Lower leg skin (tissue), 4 donors: Measurements from ENCODE around the gene PAK2. TPM values are rescaled to one million over a fixed set of nuclear protein-coding genes. Genes with fewer than 3 reads are reported as not detected.

Experiments
- DNase-seq, 2 donors: peaks; one replicate each; pipeline ENCODE4 v3.0.0-alpha.2; 2019; ENCODE audit warnings: low spot score in 2 of 2
- H3K4me3 ChIP-seq: fragments of 200-600 bp; sonication (generic); 2 replicates; pipeline ENCODE4 v1.5.1; 2017; ENCODE audit warnings: mild to moderate bottlenecking, low read depth; ENCODE audit not compliant: poor library complexity, severe bottlenecking
- POLR2A ChIP-seq, 2 donors: fragments of 450-650 bp; IDR thresholded peaks; one replicate each; pipeline ENCODE4 v1.6.1; 2016 to 2017; ENCODE audit warnings: antibody characterized with exemption in 2 of 2, mild to moderate bottlenecking in 1 of 2, moderate library complexity in 1 of 2
- WGBS, 2 donors: methylation state at CpG; one replicate each; pipeline ENCODE4 v1.1.5; 2018; 5-methylcytosine and 5-hydroxymethylcytosine counted together
- intact Hi-C: fragments of 100-400 bp; cut with DNase I; formaldehyde crosslinking; loops from one replicate; pipeline ENCODE4 v1.15.0; 2023; ENCODE audit warnings: low total_unique reads
- total RNA-seq, 4 donors: library from RNA; depleted of rRNA; stranded (reverse); fragments of >200 nt; gene quantifications; one replicate each; pipeline ENCODE4 v1.1.0, GENCODE V29; 2016
- TF ChIP-seq, protein P1 (sequence below), 3 donors: fragments of 450-650 bp; IDR thresholded peaks; one replicate each; pipeline ENCODE4 v1.5.1; 2016; ENCODE audit warnings: antibody characterized with exemption in 3 of 3, mild to moderate bottlenecking in 3 of 3, moderate library complexity in 2 of 3

Gene PAK2
- total RNA-seq, 4 donors from 2014 or later = 25.3 to 39.0 (median 32.8) TPM

DNA sequence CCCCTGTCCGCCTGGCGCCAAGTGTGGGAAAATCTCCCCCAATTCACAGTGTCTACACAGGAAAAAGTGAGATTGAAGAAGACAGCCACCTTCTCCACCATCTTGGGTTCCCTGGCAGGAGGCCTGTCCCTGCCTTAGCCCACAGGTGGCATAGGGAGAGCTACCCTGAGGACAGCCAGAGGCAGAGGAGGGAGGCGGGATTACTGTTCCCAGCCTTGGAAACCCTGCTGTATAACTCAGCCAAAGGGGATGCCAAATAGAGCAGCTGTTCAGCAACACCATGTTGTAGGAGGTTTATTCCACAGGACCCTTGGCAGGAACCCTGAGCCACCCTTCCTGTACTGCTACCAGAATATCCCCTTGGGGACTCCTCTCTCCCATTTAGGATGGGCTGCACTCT is 54.8 kb downstream of the PAK2 start:
- no peak for TF ChIP-seq POLR2A (IDR thresholded peaks at IDR 0.05)
- TF ChIP-seq, protein P1, sequence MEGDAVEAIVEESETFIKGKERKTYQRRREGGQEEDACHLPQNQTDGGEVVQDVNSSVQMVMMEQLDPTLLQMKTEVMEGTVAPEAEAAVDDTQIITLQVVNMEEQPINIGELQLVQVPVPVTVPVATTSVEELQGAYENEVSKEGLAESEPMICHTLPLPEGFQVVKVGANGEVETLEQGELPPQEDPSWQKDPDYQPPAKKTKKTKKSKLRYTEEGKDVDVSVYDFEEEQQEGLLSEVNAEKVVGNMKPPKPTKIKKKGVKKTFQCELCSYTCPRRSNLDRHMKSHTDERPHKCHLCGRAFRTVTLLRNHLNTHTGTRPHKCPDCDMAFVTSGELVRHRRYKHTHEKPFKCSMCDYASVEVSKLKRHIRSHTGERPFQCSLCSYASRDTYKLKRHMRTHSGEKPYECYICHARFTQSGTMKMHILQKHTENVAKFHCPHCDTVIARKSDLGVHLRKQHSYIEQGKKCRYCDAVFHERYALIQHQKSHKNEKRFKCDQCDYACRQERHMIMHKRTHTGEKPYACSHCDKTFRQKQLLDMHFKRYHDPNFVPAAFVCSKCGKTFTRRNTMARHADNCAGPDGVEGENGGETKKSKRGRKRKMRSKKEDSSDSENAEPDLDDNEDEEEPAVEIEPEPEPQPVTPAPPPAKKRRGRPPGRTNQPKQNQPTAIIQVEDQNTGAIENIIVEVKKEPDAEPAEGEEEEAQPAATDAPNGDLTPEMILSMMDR (IDR thresholded peaks at IDR 0.05) = no peak
- 86 to 90% methylated on average over 3 of the region's 3 CpGs for WGBS, 2 donors
- intact Hi-C loops = no loop called here
- no peak for DNase-seq
- H3K4me3 ChIP-seq = no peak overlapping the region

DNA sequence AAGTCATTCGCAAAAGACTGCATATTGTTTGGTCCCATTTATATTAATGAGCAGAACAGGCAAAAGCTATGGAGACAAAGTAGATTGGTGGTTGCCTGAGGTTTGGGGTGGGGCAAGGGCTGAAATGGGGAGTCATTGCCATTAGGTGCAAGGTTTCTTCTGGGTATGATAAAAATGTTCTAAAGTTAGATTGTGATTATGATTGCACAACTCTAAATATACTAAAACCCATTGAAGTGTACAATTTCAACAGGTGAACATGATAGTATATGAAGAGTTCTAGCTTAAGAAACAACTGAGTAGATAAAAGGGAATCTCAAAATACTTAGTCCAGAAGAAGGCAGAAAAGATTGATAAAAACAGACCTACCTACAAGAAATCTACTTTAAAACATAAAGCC is 56.7 kb downstream of the PAK2 start:
- TF ChIP-seq POLR2A (IDR thresholded peaks at IDR 0.05) = no peak
- TF ChIP-seq, protein P1 (IDR thresholded peaks at IDR 0.05) = no peak
- WGBS, 2 donors = 100% methylated on average over 1 of the region's 1 CpG
- intact Hi-C loops = no loop called here
- H3K4me3 ChIP-seq = no peak overlapping the region
- no peak for DNase-seq

DNA sequence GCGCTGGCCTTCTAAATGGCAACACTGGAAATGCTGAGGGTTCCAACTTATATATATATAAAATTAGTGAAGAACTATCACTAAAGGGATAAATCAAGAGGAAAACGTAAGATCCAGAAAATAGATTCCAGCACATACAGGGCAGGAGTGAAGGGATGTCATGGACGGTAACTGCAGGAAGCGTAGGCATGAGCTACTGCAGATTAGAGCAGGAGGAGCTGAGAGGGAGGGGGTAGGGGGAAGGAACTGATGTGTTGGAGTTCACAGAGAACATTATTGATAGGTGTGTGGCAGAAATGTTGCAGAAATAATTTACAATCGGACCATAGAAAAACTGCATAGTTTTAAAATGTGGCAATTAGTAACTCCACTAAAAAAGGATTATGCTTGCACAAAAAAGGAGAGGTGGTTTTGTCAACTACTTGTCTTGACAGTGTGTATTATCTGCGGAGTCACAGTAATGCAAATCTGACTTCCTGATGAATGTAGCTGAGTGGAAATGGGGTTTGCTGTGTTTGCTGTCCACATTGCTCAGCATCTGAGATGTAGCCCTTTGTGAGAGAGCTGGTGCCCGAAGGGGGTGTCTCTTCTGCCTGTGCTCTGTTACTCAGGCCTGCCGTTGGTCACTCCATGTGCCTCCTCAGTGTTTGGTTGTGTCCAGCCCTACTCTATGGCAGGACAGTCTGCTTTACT is 61.2 kb downstream of the PAK2 start:
- no peak for TF ChIP-seq POLR2A (IDR thresholded peaks at IDR 0.05)
- TF ChIP-seq, protein P1 (IDR thresholded peaks at IDR 0.05) = no peak
- 94 to 96% methylated on average over 8 of the region's 8 CpGs for WGBS, 2 donors
- H3K4me3 ChIP-seq = no peak overlapping the region
- DNase-seq = no peak
- intact Hi-C loops = no loop called here

DNA sequence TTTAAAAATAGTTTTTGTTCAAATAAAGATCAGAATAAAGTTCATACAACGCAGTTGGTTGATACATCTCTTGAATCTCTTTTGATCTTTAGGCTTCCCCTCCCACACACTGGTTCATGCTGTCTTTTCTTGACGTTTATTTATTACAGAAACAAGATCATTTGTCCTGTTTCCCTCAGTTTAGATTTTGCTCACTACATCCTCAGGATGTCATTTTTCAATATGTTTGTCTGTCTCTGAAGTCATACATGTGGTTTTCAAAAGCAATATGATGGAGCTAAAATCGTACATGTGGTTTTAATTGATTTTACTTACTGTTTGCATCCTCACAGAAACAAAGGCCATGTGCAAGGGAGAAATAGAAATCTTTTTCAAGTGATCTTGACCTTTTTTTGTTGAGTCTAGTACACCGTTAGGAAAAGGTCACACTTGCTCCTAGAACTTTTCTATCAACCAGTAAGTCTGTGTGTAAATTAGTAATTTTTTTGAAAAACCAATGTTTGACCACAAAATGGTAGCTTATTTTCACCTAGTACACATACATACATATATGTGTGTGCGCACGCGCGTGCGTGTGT is 64.3 kb downstream of the PAK2 start:
- TF ChIP-seq POLR2A (IDR thresholded peaks at IDR 0.05) = no peak
- TF ChIP-seq, protein P1 (IDR thresholded peaks at IDR 0.05) = no peak
- no peak overlapping the region for H3K4me3 ChIP-seq
- intact Hi-C loops = no loop called here
- DNase-seq = no peak
- WGBS, 2 donors = 80 to 81% methylated on average over 9 of the region's 9 CpGs

DNA sequence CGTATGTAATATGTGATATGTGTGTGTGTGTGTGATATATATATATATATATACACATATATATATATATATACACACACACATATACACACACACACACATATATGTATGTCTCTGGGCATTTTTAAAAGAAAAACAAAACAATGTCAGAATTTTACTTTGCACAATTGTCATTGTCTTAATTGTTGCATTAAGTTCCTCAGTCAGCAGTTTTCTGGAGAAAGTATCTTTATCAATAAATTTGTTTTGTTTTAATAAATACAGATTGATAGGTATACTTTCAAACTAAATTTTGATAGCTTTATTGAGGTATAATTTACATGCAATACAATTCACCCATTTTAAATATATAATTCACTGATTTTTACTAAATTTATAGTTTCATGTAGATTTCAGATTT is 65.1 kb downstream of the PAK2 start:
- intact Hi-C loops = no loop called here
- H3K4me3 ChIP-seq = no peak overlapping the region
- TF ChIP-seq POLR2A (IDR thresholded peaks at IDR 0.05) = no peak
- TF ChIP-seq, protein P1 (IDR thresholded peaks at IDR 0.05) = no peak
- 95% methylated on average over 1 of the region's 1 CpG for WGBS, 2 donors
- no peak for DNase-seq
